ENCODE measurements around the gene CANX.

DNA sequence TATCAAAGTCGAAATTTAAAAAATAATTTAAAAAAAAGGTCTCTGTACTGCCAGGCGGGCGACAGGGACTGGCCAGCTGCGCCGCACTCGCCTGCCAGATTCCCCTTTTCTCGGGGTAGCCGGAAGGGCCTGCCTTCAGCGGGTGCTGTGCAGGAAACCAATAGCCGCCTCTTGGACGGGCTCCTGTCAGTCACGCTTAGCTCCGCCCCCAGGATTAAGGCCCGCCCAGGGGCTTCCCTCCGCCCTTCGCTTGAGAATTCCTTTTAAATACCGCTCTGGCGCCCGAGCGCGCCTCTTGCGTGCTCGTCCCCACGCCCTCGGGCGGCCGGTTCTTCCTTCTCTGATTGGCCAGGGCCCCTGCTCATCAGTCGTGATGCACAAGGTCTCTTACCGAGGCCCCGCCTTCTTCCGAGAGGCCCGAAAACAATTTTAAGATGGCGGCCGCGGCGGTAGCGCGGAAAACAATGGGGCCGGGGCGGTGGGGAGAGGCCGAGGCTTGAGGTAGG, 33.7 kb downstream of the CANX start, which contains the start of gene MAML1:
- TF ChIP-seq, protein P1, sequence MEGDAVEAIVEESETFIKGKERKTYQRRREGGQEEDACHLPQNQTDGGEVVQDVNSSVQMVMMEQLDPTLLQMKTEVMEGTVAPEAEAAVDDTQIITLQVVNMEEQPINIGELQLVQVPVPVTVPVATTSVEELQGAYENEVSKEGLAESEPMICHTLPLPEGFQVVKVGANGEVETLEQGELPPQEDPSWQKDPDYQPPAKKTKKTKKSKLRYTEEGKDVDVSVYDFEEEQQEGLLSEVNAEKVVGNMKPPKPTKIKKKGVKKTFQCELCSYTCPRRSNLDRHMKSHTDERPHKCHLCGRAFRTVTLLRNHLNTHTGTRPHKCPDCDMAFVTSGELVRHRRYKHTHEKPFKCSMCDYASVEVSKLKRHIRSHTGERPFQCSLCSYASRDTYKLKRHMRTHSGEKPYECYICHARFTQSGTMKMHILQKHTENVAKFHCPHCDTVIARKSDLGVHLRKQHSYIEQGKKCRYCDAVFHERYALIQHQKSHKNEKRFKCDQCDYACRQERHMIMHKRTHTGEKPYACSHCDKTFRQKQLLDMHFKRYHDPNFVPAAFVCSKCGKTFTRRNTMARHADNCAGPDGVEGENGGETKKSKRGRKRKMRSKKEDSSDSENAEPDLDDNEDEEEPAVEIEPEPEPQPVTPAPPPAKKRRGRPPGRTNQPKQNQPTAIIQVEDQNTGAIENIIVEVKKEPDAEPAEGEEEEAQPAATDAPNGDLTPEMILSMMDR (IDR thresholded peaks at IDR 0.05), result no peak
- no peak for TF ChIP-seq POLR2A (IDR thresholded peaks at IDR 0.05)
